Measurements from ENCODE around the gene GRK5.

DNA sequence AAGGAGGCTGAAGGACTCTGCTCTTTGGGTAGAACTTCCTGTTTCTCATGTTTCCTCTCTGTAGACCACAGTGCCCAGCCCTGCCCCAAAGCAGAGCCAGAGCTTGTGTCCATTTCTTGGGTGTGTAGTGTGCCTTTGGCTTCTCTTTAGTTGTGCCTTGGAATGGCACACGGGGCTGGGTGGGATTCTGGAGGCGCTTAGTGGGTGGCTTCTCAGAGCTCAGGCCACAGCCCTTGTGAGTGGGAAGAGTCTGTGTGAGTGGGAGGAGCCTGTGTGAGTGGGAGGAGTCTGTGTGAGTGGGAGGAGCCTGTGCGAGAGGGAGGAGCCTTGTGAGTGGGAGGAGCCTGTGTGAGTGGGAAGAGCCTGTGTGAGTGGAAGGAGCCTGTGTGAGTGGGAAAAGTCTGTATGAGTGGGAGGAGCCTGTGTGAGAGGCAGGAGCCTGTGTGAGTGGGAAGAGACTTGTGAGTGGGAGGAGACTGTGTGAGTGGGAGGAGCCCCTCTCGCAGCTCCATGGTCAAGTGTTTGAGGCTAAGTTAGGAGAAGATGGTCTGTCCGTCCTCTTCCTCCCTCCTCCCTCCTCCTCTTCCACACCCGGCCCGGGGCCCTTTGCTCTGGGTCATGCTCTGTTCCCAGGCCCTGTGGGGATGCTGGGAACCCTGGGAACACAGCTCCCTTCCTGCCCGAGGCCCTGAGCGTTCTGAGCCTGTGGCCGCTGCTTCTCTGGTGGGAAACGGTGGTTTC is 153.0 kb downstream of the GRK5 start:
- no peak for TF ChIP-seq RAD21 (conservative IDR thresholded peaks at IDR 0.05)
- TF ChIP-seq, protein P1, sequence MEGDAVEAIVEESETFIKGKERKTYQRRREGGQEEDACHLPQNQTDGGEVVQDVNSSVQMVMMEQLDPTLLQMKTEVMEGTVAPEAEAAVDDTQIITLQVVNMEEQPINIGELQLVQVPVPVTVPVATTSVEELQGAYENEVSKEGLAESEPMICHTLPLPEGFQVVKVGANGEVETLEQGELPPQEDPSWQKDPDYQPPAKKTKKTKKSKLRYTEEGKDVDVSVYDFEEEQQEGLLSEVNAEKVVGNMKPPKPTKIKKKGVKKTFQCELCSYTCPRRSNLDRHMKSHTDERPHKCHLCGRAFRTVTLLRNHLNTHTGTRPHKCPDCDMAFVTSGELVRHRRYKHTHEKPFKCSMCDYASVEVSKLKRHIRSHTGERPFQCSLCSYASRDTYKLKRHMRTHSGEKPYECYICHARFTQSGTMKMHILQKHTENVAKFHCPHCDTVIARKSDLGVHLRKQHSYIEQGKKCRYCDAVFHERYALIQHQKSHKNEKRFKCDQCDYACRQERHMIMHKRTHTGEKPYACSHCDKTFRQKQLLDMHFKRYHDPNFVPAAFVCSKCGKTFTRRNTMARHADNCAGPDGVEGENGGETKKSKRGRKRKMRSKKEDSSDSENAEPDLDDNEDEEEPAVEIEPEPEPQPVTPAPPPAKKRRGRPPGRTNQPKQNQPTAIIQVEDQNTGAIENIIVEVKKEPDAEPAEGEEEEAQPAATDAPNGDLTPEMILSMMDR (IDR thresholded peaks at IDR 0.05; ENCODE audit: poor library complexity, severe bottlenecking): no peak
- no peak for TF ChIP-seq EP300 (conservative IDR thresholded peaks at IDR 0.05; ENCODE audit: poor library complexity, severe bottlenecking)
- no peak for TF ChIP-seq TAF1 (IDR thresholded peaks at IDR 0.05; ENCODE audit: low read depth)
- TF ChIP-seq, protein P2, sequence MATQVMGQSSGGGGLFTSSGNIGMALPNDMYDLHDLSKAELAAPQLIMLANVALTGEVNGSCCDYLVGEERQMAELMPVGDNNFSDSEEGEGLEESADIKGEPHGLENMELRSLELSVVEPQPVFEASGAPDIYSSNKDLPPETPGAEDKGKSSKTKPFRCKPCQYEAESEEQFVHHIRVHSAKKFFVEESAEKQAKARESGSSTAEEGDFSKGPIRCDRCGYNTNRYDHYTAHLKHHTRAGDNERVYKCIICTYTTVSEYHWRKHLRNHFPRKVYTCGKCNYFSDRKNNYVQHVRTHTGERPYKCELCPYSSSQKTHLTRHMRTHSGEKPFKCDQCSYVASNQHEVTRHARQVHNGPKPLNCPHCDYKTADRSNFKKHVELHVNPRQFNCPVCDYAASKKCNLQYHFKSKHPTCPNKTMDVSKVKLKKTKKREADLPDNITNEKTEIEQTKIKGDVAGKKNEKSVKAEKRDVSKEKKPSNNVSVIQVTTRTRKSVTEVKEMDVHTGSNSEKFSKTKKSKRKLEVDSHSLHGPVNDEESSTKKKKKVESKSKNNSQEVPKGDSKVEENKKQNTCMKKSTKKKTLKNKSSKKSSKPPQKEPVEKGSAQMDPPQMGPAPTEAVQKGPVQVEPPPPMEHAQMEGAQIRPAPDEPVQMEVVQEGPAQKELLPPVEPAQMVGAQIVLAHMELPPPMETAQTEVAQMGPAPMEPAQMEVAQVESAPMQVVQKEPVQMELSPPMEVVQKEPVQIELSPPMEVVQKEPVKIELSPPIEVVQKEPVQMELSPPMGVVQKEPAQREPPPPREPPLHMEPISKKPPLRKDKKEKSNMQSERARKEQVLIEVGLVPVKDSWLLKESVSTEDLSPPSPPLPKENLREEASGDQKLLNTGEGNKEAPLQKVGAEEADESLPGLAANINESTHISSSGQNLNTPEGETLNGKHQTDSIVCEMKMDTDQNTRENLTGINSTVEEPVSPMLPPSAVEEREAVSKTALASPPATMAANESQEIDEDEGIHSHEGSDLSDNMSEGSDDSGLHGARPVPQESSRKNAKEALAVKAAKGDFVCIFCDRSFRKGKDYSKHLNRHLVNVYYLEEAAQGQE (IDR thresholded peaks at IDR 0.05; ENCODE audit: borderline replicate concordance): no peak
- no peak for TF ChIP-seq EZH2 (IDR thresholded peaks at IDR 0.05; ENCODE audit: borderline replicate concordance, insufficient read depth, low read length, poor library complexity, severe bottlenecking)
- TF ChIP-seq POLR2AphosphoS5 (IDR thresholded peaks at IDR 0.05): no peak
- no peak for TF ChIP-seq SMC3 (conservative IDR thresholded peaks at IDR 0.05; ENCODE audit: poor library complexity)
